A673 (cell line): ENCODE results near the gene NDUFAF3. TPM values are rescaled to one million over a fixed set of nuclear protein-coding genes. Genes with fewer than 3 reads are reported as not detected.

Experiments used
- Bru-seq: library from RNA; stranded (reverse); fragments of 400-500 nt; gene quantifications from one replicate; lab custom pipeline; 2021; lab: Mats Ljungman, UMichigan
- BruChase-seq, 2 experiments: library from RNA; stranded (reverse); fragments of 400-500 nt; gene quantifications; one replicate each; lab custom pipeline; 2021; lab: Mats Ljungman, UMichigan
- BruUV-seq: library from RNA; stranded (reverse); fragments of 400-500 nt; replicated peaks from 2 replicates; lab custom pipeline; 2021; lab: Mats Ljungman, UMichigan
- CTCF ChIA-PET: fragments of 300-600 bp; sonication (Branson Sonifier 250); formaldehyde crosslinking; loops from one replicate; lab custom pipeline; 2022; ENCODE audit warnings: antibody characterized with exemption; lab: Charles Lee
- POLR2A ChIA-PET: fragments of 300-600 bp; sonication (Branson Sonifier 250); formaldehyde crosslinking; loops from one replicate; lab custom pipeline; 2022; ENCODE audit warnings: antibody characterized with exemption; ENCODE audit not compliant: low non-redundant PET; lab: Charles Lee
- DNase-seq: peaks from one replicate; pipeline ENCODE4 v3.0.0-alpha.2; 2015; ENCODE audit warnings: low spot score
- H3K27ac ChIP-seq: fragments of 200-600 bp; sonication (generic); 2 replicates; pipeline ENCODE4 v1.5.1; 2016; ENCODE audit warnings: mixed run types, low read depth, mild to moderate bottlenecking, mixed read lengths, antibody characterized with exemption, low read length; ENCODE audit not compliant: poor library complexity, severe bottlenecking
- H3K27me3 ChIP-seq: fragments of 200-600 bp; sonication (generic); replicated peaks from 2 replicates; pipeline ENCODE4 v1.6.1; 2017; ENCODE audit warnings: mixed run types, low read depth, mild to moderate bottlenecking, mixed read lengths, antibody characterized with exemption, low read length; ENCODE audit not compliant: insufficient read depth, poor library complexity
- H3K36me3 ChIP-seq: fragments of 200-600 bp; sonication (generic); 2 replicates; pipeline ENCODE4 v1.6.1; 2016; ENCODE audit warnings: mixed run types, mild to moderate bottlenecking, mixed read lengths, antibody characterized with exemption, low read length; ENCODE audit not compliant: insufficient read depth, poor library complexity, severe bottlenecking
- H3K4me1 ChIP-seq: fragments of 200-600 bp; sonication (generic); 2 replicates; pipeline ENCODE4 v1.6.1; 2017; ENCODE audit warnings: mixed run types, mild to moderate bottlenecking, mixed read lengths, antibody characterized with exemption, low read length; ENCODE audit not compliant: insufficient read depth, poor library complexity, severe bottlenecking
- H3K4me3 ChIP-seq: fragments of 200-600 bp; sonication (generic); 2 replicates; pipeline ENCODE4 v1.5.1; 2016; ENCODE audit warnings: low read depth, mixed run types, mild to moderate bottlenecking, mixed read lengths, low read length; ENCODE audit not compliant: poor library complexity, severe bottlenecking
- H3K9me3 ChIP-seq: fragments of 200-600 bp; sonication (generic); 2 replicates; pipeline ENCODE4 v1.6.1; 2016; ENCODE audit warnings: mixed run types, low read depth, mild to moderate bottlenecking, mixed read lengths, antibody characterized with exemption, low read length; ENCODE audit not compliant: poor library complexity, severe bottlenecking
- EZH2 ChIP-seq: fragments of 200-600 bp; sonication (generic); IDR thresholded peaks from 2 replicates; pipeline ENCODE4 v1.6.1; 2017; ENCODE audit warnings: borderline replicate concordance, low read depth, mild to moderate bottlenecking, mixed read lengths, antibody characterized with exemption, low read length; ENCODE audit not compliant: poor library complexity, severe bottlenecking
- intact Hi-C: fragments of 100-400 bp; cut with micrococcal nuclease; formaldehyde crosslinking; loops from one replicate; pipeline ENCODE4 v1.10.0; 2022; ENCODE audit not compliant: unreplicated experiment
- long read RNA-seq: library from polyadenylated mRNA; stranded (forward); transcript quantifications from one replicate; pipeline ENCODE4 v2.0.0, GENCODE V29; 2022
- total RNA-seq: library from RNA; stranded (reverse); gene quantifications from 2 replicates; pipeline ENCODE4 v1.2.3, GENCODE V29; 2021
- TF ChIP-seq, protein P1 (sequence below): fragments of 300-800, 200-600 bp; sonication (generic); conservative IDR thresholded peaks from 2 replicates; pipeline ENCODE4 v1.5.1; 2017; ENCODE audit warnings: low read depth, mild to moderate bottlenecking, antibody characterized with exemption, low read length, moderate library complexity, mixed read lengths

Gene NDUFAF3
- total RNA-seq (36.6 and 39.1 TPM in 2 replicates), Bru-seq, nascent RNA (percentile 53 among the genes with signal in this experiment), BruChase-seq, experiment 1, labeled RNA remaining after a 2-hour chase (percentile 48 among the genes with signal in this experiment), BruChase-seq, experiment 2, labeled RNA remaining after a 6-hour chase (percentile 55 among the genes with signal in this experiment)
- long read RNA-seq, transcript NDUFAF3-202 (5 exons, 2,012 nt): major isoform, 45 of 64 reads
- long read RNA-seq, partial matches to known transcripts: 2 of 64 reads
- long read RNA-seq, other reads (novel, unspliced or antisense): 15 of 64 reads

- no TSS peak for BruUV-seq
- intact Hi-C loops: no loop called here
- H3K27me3 ChIP-seq: no peaks in the 10 kb centered on the region
- ChIA-PET POLR2A (no interaction called here), CTCF (interaction anchor here (2.5 kb wide), 1 partner anchor 15 kb away, joined by 14 read pairs; the partner anchor contains the start of gene WDR6)
- DNase-seq: peak; percentile 85
- peak within 1 kb of the TSS; percentile 96 for H3K27ac ChIP-seq
- peak within 1 kb of the TSS; percentile 83 for H3K4me3 ChIP-seq
- TF ChIP-seq, protein P1, sequence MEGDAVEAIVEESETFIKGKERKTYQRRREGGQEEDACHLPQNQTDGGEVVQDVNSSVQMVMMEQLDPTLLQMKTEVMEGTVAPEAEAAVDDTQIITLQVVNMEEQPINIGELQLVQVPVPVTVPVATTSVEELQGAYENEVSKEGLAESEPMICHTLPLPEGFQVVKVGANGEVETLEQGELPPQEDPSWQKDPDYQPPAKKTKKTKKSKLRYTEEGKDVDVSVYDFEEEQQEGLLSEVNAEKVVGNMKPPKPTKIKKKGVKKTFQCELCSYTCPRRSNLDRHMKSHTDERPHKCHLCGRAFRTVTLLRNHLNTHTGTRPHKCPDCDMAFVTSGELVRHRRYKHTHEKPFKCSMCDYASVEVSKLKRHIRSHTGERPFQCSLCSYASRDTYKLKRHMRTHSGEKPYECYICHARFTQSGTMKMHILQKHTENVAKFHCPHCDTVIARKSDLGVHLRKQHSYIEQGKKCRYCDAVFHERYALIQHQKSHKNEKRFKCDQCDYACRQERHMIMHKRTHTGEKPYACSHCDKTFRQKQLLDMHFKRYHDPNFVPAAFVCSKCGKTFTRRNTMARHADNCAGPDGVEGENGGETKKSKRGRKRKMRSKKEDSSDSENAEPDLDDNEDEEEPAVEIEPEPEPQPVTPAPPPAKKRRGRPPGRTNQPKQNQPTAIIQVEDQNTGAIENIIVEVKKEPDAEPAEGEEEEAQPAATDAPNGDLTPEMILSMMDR: peak; percentile 77
- no peak for TF ChIP-seq EZH2
- H3K9me3 ChIP-seq: no peaks in the 10 kb centered on the region
- H3K36me3 ChIP-seq: peaks cover 21% of the 10 kb centered on the region
- H3K4me1 ChIP-seq: no peaks in the 10 kb centered on the region
These were observed at the start of gene NDUFAF3 for GRCh38 chr3:49021813-49022687. Gene NDUFAF3 (plus strand): TSS chr3:49022121. CDS start chr3:49022145, 24 bp downstream.

GRCh38 chr3:48974076-48974864, 47.7 kb upstream of the NDUFAF3 start:
- Histone ChIP-seq H3K36me3 (peaks cover 11% of the 10 kb centered on the region), H3K27ac (no peak overlapping the region), H3K4me3 (no peak overlapping the region), H3K9me3 (no peaks in the 10 kb centered on the region), H3K27me3 (no peaks in the 10 kb centered on the region), H3K4me1 (no peaks in the 10 kb centered on the region)
- no TSS peak for BruUV-seq
- DNase-seq: no peak
- intact Hi-C loops: no loop called here
- POLR2A ChIA-PET: no interaction called here
- CTCF ChIA-PET: no interaction called here
- TF ChIP-seq, protein P1: no peak
- no peak for TF ChIP-seq EZH2

GRCh38 chr3:48979451-48979850, 42.5 kb upstream of the NDUFAF3 start:
- H3K27me3 ChIP-seq: no peaks in the 10 kb centered on the region
- TF ChIP-seq, protein P1: no peak
- TF ChIP-seq EZH2: no peak
- DNase-seq: no peak
- H3K9me3 ChIP-seq: no peaks in the 10 kb centered on the region
- no peak overlapping the region for H3K4me3 ChIP-seq
- intact Hi-C loops: no loop called here
- H3K27ac ChIP-seq: no peak overlapping the region
- POLR2A ChIA-PET: no interaction called here
- no peaks in the 10 kb centered on the region for H3K4me1 ChIP-seq
- peaks cover 5% of the 10 kb centered on the region for H3K36me3 ChIP-seq
- BruUV-seq: no TSS peak
- CTCF ChIA-PET: no interaction called here
